Left lung (tissue), 10 donors: ENCODE measurements around the gene LONP2. TPM values are rescaled to one million over a fixed set of nuclear protein-coding genes. Genes with fewer than 3 reads are reported as not detected.
A peak's percentile ranks its signal among the peaks of the same experiment; 100 is the strongest.
"Not testable (repeated sequence)": the region's sequence is repeated elsewhere in the genome, so short reads cannot be mapped to it uniquely, and the experiment has no call there.

Source experiments
- ATAC-seq: fragments of 200-7000 bp; cut with Tn5 transposase; one replicate; pipeline ENCODE4 v1.9.1; 2020; ENCODE audit warnings: moderate library complexity
- DNase-seq, 4 donors: peaks; one replicate each; pipeline ENCODE4 v3.0.0-alpha.2; 2013 to 2020
- H3K27ac ChIP-seq, 2 donors: fragments of 200-600 bp; sonication (generic) in 1 of 2; one replicate each; pipeline versions ENCODE4 v1.5.0 to v1.8.0; 2020 to 2021
- H3K27me3 ChIP-seq, 2 donors: fragments of 200-600 bp; sonication (generic) in 1 of 2; one replicate each; pipeline versions ENCODE4 v1.5.0 to v1.8.0; 2020 to 2021
- H3K36me3 ChIP-seq, 2 donors: fragments of 200-600 bp; sonication (generic) in 1 of 2; one replicate each; pipeline versions ENCODE4 v1.5.0 to v1.8.0; 2020 to 2021
- H3K4me1 ChIP-seq, 2 donors: fragments of 200-600 bp; one replicate each; pipeline ENCODE4 v1.8.0; 2021
- H3K4me3 ChIP-seq, 2 donors: fragments of 200-600 bp; sonication (generic) in 1 of 2; one replicate each; pipeline versions ENCODE4 v1.5.0 to v1.8.0; 2020 to 2021; ENCODE audit warnings: mild to moderate bottlenecking in 1 of 2
- H3K9me3 ChIP-seq, 2 donors: fragments of 200-600 bp; sonication (generic) in 1 of 2; one replicate each; pipeline versions ENCODE4 v1.5.0 to v1.8.0; 2020 to 2021
- CTCF ChIP-seq, 2 donors: fragments of 200-600 bp; sonication (generic) in 1 of 2; IDR thresholded peaks; one replicate each; pipeline versions ENCODE4 v1.5.0 to v1.8.0; 2021; ENCODE audit warnings: antibody characterized with exemption in 2 of 2
- intact Hi-C, 2 donors: fragments of 100-400 bp; cut with DNase I; formaldehyde crosslinking; loops; one replicate each; pipeline versions ENCODE4 v1.11.2 to v1.14.2; 2022
- polyA plus RNA-seq, 6 donors: library from polyadenylated mRNA; unstranded; fragments of 120-200 nt; gene quantifications; one replicate each; pipeline ENCODE4 v1.2.1, GENCODE V29; 2013; ENCODE audit not compliant: insufficient read length in 6 of 6
- total RNA-seq, 2 donors: library from RNA; stranded (reverse); fragmentation: NEBNext Ultra II Directional; extraction: Animal tissue kit (Norgen Biotek cat#: 25700); gene quantifications; one replicate each; pipeline ENCODE4 v1.2.1, GENCODE V29; 2021
- donor health status: DM: no; HTN: yes; CAD: no.
- donor health status: DM: no; HTN: no; CAD: no.

LONP2 gene
- total and polyA plus RNA-seq, 8 donors, result 63.2 to 89.2 (median 75.4) TPM

GRCh38 chr16:48347191-48347865, 103.2 kb downstream of the LONP2 start:
- Histone ChIP-seq H3K36me3 (peaks cover 0 to 69% of the 10 kb centered on the region in 2 donors), H3K9me3 (no peaks in the 10 kb centered on the region), H3K27me3 (no peaks in the 10 kb centered on the region), H3K27ac (peak overlapping the region in 1 of 2 donors; percentile 43), H3K4me1 (peaks cover 0 to 7% of the 10 kb centered on the region in 2 donors), H3K4me3 (no peak overlapping the region)
- DNase-seq, result peak in 1 of 4 donors; percentile 20
- intact Hi-C loops, result no loop called here
- ATAC-seq, result peak; percentile 47
- no peak for TF ChIP-seq CTCF (IDR thresholded peaks at IDR 0.05)

DNA sequence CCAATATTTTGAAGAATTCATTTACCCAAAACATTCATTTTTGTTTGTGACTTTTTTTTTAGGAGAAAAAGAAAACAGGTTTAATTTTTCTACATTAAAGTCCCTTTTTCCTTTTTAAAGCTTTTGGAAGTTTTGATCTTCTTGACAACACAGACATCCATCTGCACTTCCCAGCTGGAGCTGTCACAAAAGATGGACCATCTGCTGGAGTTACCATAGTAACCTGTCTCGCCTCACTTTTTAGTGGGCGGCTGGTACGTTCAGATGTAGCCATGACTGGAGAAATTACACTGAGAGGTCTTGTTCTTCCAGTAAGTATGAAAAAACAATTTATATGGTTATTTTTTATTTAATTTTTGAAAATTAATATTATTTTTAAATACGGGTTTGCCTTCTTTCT, 103.9 kb downstream of the LONP2 start:
- DNase-seq, result no peak
- H3K36me3 ChIP-seq, result peaks cover 0 to 68% of the 10 kb centered on the region in 2 donors
- TF ChIP-seq CTCF (IDR thresholded peaks at IDR 0.05), result no peak
- H3K4me3 ChIP-seq, result no peak overlapping the region
- peaks cover 0 to 8% of the 10 kb centered on the region in 2 donors for H3K4me1 ChIP-seq
- no peaks in the 10 kb centered on the region for H3K27me3 ChIP-seq
- no peak overlapping the region for H3K27ac ChIP-seq
- ATAC-seq, result no peak
- H3K9me3 ChIP-seq, result no peaks in the 10 kb centered on the region
- intact Hi-C loops, result no loop called here

GRCh38 chr16:48350736-48351135, 106.6 kb downstream of the LONP2 start:
- peaks cover 0 to 57% of the 10 kb centered on the region in 2 donors for H3K36me3 ChIP-seq
- H3K27me3 ChIP-seq, result no peaks in the 10 kb centered on the region
- intact Hi-C loops, result no loop called here
- H3K4me1 ChIP-seq, result peaks cover 0 to 16% of the 10 kb centered on the region in 2 donors
- ATAC-seq, result no peak
- H3K27ac ChIP-seq, result no peak overlapping the region
- TF ChIP-seq CTCF (IDR thresholded peaks at IDR 0.05), result no peak
- H3K9me3 ChIP-seq, result no peaks in the 10 kb centered on the region
- H3K4me3 ChIP-seq, result no peak overlapping the region
- DNase-seq, result no peak

GRCh38 chr16:48352648-48353390, 108.7 kb downstream of the LONP2 start:
- Histone ChIP-seq H3K36me3 (peaks cover 0 to 55% of the 10 kb centered on the region in 2 donors), H3K27me3 (no peaks in the 10 kb centered on the region), H3K9me3 (no peaks in the 10 kb centered on the region), H3K4me1 (peaks cover 0 to 12% of the 10 kb centered on the region in 2 donors), H3K27ac (no peak overlapping the region), H3K4me3 (no peak overlapping the region)
- no peak for DNase-seq
- intact Hi-C loops, result no loop called here
- no peak for ATAC-seq
- TF ChIP-seq CTCF (IDR thresholded peaks at IDR 0.05), result no peak

DNA sequence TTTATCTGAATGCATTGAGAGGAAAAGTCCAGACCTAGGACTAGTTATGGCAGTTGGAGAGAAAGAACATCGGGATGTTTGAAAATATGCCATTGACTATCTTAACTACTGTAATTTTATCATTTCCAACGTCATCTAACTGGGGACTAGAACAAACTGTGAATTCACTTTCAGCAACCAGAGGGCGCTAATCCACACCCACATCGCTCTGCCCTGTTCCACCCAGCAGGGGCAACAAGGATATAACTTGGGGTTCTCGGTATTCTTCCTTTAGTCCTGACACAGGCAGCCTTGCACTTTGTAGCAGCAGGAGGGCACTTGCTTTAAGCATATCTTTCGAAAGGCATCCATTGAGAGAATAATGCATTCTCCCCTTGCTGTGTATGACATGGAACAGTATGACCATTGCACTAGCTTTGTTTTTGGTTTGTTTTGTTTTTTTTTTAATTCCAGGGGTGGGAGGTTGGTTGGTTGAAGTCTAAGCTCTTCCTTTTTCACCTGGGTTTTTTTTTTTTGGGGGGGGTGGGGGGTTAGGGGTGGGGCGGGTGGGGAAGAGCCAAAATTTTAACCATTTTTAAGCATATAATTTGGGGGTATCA, 109.6 kb downstream of the LONP2 start:
- ATAC-seq (peak; percentile 97), DNase-seq (peak in 3 of 4 donors; percentile 49 to 72 (median 54))
- no peak overlapping the region for H3K27ac ChIP-seq
- H3K4me1 ChIP-seq, result peaks cover 0 to 12% of the 10 kb centered on the region in 2 donors
- intact Hi-C loops, result no loop called here
- peaks cover 0 to 50% of the 10 kb centered on the region in 2 donors for H3K36me3 ChIP-seq
- no peaks in the 10 kb centered on the region for H3K27me3 ChIP-seq
- H3K4me3 ChIP-seq, result no peak overlapping the region
- TF ChIP-seq CTCF (IDR thresholded peaks at IDR 0.05), result peak; percentile 87 to 92
- H3K9me3 ChIP-seq, result no peaks in the 10 kb centered on the region

DNA sequence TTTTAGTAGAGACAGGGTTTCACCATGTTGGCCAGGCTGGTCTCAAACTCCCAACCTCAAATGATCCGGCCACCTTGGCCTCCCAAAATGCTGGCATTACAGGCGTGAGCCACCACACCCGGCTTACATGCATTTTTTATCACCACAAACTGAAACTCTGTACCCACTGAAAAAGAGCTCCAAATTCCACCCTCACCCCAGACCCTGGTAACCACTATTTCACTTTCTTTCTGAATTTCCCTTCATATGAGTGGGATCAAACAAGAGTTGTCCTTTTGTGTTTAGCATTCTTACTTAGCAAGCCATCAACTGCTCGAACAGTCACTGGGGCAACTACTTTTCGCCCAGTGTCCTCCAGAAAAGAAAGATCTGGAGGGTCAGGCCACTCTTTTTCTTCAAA, 110.3 kb downstream of the LONP2 start:
- Histone ChIP-seq H3K36me3 (peaks cover 0 to 43% of the 10 kb centered on the region in 2 donors), H3K4me1 (peaks cover 0 to 12% of the 10 kb centered on the region in 2 donors)
- H3K4me3 ChIP-seq, H3K9me3 ChIP-seq, H3K27me3 ChIP-seq, ATAC-seq, DNase-seq, intact Hi-C loops, H3K27ac ChIP-seq: not testable (repeated sequence)
